ENCODE measurements around the gene TTC39B. TPM values are rescaled to one million over a fixed set of nuclear protein-coding genes. Genes with fewer than 3 reads are reported as not detected.
A peak's percentile ranks its signal among the peaks of the same experiment; 100 is the strongest.

TTC39B gene
- 10 to 100 TPM; 25.5 to 27.0 TPM for total RNA-seq

DNA sequence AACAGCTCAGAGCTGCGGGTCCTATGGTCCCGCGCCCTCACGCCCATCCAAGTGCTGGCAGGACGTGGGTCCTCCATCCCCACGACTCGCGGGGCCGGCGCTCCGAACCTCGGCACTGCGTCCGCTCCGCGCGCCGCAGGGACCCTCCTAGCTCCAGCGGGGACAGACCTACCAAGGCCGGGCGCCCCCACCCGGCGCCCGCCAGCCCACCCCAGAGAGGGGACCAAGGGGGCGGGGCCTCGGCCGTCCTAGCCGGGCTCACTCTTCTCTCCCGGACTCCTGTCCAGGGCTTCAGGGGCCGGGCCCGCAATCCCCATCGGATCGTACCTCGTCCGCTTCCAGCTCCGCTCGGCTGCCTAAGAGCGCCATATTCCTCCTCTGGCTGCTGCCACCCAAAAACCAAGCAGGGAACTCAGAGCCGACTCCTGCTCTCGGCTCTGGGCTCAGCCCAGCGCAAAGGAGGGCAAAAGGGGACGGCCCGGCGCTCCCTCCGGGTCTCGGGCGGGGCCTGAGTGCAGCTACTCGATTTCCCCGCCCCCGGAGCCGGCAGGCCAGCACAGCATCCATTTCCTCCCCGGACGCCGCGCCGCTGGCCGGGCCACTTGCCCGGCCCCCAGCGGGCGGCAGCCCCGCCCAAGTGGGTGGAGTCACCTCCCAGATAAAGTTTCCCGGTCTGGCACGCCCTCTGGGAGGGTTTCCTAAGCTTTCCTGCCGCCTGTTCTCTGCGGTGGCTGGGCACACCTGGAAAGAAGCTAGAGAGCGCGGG lies at the start of gene TTC39B:
Gene TTC39B (minus strand): TSS at position 460 of the 766 bp plus-strand sequence. CDS start 91 bp downstream, at position 369.
- Mint-ChIP-seq H3K9me3 (peaks cover 2% of the 10 kb centered on the region), H3K4me3 (peak within 1 kb of the TSS; percentile 97), H3K4me1 (peaks cover 61% of the 10 kb centered on the region), H3K27ac (peak within 1 kb of the TSS; percentile 97), H3K27me3 (no peaks in the 10 kb centered on the region), H3K36me3 (ENCODE audit: low read depth) (peaks cover 20% of the 10 kb centered on the region)
- CTCF ChIA-PET = interaction anchor here (0.6 to 2.8 kb wide), 7 partner anchors 8 to 162 kb away, joined by 3 to 12 read pairs (median 4); no protein-coding TSS in a partner anchor
- POLR2A ChIA-PET = interaction anchor here (0.7 kb wide), 1 partner anchor 11 kb away, joined by 3 read pairs; no protein-coding TSS in a partner anchor
- DNase-seq = peak; percentile 80

- Mint-ChIP-seq H3K27me3 (no peaks in the 10 kb centered on the region), H3K9me3 (no peaks in the 10 kb centered on the region), H3K36me3 (ENCODE audit: low read depth) (no peaks in the 10 kb centered on the region)
These were observed 48.7 kb upstream of the TTC39B start for GRCh38 chr9:15355669-15356068.

GRCh38 chr9:15354713-15355112 lies 47.7 kb upstream of the TTC39B start:
- Mint-ChIP-seq H3K4me3 (no peak overlapping the region), H3K4me1 (peaks cover 34% of the 10 kb centered on the region), H3K36me3 (ENCODE audit: low read depth) (no peaks in the 10 kb centered on the region), H3K27ac (peak overlapping the region; percentile 68), H3K27me3 (no peaks in the 10 kb centered on the region), H3K9me3 (no peaks in the 10 kb centered on the region)
- POLR2A ChIA-PET = no interaction called here
- peak; percentile 21 for DNase-seq
- CTCF ChIA-PET = interaction anchor here (1.3 kb wide), 1 partner anchor 16 kb away, joined by 5 read pairs; no protein-coding TSS in a partner anchor

More at GRCh38 chr9:15355669-15356068, 48.7 kb upstream of the TTC39B start:
- H3K4me3 Mint-ChIP-seq = no peak overlapping the region
- no peak overlapping the region for H3K27ac Mint-ChIP-seq
- H3K4me1 Mint-ChIP-seq = peaks cover 30% of the 10 kb centered on the region
- ChIA-PET POLR2A (no interaction called here), CTCF (interaction anchor here (1.0 kb wide), 1 partner anchor 56 kb away, joined by 3 read pairs; no protein-coding TSS in a partner anchor)
- DNase-seq = no peak

DNA sequence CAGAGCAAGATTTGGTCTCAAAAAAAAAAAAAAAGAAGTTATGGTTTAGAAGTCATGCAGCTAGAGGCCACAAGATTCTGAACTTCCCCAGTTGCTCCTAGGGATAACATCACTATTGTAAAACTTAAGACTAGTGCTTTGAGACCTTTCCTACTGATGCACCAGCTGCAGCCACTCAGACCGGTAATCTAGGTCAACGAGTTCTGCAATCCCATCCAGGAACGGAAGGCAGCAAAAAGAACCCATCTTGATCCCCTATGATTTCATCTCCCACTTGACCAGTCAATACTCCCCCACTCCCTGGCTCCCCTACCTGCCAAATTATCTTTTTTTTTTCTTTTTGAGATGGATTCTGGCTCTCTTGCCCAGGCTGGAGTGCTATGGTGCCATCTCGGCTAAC lies 46.9 kb upstream of the TTC39B start:
- POLR2A ChIA-PET = no interaction called here
- peaks cover 34% of the 10 kb centered on the region for H3K4me1 Mint-ChIP-seq
- H3K27ac Mint-ChIP-seq = no peak overlapping the region
- no peak for DNase-seq
- no peak overlapping the region for H3K4me3 Mint-ChIP-seq
- CTCF ChIA-PET = no interaction called here
- no peaks in the 10 kb centered on the region for H3K9me3 Mint-ChIP-seq
- H3K36me3 Mint-ChIP-seq (ENCODE audit: low read depth) = no peaks in the 10 kb centered on the region
- no peaks in the 10 kb centered on the region for H3K27me3 Mint-ChIP-seq

- no peak for DNase-seq
- H3K9me3 Mint-ChIP-seq = no peaks in the 10 kb centered on the region
- no peak overlapping the region for H3K27ac Mint-ChIP-seq
- no peaks in the 10 kb centered on the region for H3K36me3 Mint-ChIP-seq (ENCODE audit: low read depth)
- POLR2A ChIA-PET = no interaction called here
- CTCF ChIA-PET = no interaction called here
- peaks cover 34% of the 10 kb centered on the region for H3K4me1 Mint-ChIP-seq
- H3K27me3 Mint-ChIP-seq = no peaks in the 10 kb centered on the region
- H3K4me3 Mint-ChIP-seq = no peak overlapping the region
These were observed 45.3 kb upstream of the TTC39B start for GRCh38 chr9:15352306-15352705.

DNA sequence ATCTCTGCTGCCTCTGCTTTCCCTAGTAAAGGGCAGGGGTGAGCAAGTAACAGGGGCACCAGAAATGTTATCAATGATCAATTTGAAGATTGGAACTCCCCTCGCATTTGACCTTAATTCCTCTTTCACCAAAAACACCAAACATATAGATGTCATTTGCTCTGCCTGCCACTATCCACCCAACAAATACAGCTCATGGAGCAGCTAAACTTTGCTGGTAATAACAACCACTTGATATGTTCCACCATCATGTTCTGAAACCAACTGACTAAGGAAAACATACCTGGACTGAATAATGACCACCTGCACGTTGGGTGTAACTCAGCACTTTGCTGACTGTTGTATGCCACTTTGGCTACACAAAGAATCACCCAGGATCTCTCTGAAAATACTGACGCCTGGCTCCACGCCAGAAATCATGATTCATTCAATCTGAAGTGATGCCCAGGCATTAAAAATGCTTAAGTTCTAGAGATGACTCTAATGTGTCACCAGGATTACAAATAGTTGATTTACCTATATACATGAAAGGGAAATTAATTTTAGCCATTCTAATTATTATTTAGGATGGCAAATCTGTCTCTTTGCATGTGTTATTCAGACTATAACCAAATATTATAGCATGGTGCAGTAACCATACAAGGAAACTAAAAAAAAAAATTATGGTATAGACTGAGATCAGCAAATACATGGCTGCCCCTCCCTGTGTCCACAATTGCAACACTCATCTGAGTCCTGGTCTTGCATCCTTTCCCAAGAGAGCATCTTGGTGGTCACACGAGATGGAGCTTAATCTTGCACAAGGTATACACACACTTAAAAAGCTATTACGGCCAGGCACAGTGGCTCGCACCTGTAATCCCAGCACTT lies 43.1 kb upstream of the TTC39B start:
- ChIA-PET POLR2A (no interaction called here), CTCF (interaction anchor here (0.5 to 1.2 kb wide), 3 partner anchors 17 to 89 kb away, joined by 3 to 4 read pairs (median 3); no protein-coding TSS in a partner anchor)
- DNase-seq = no peak
- Mint-ChIP-seq H3K27me3 (no peaks in the 10 kb centered on the region), H3K9me3 (no peaks in the 10 kb centered on the region), H3K4me3 (no peak overlapping the region), H3K36me3 (ENCODE audit: low read depth) (no peaks in the 10 kb centered on the region), H3K27ac (no peak overlapping the region), H3K4me1 (peaks cover 21% of the 10 kb centered on the region)

- no peaks in the 10 kb centered on the region for H3K27me3 Mint-ChIP-seq
- H3K4me1 Mint-ChIP-seq = peaks cover 10% of the 10 kb centered on the region
- no peak for DNase-seq
- H3K4me3 Mint-ChIP-seq = no peak overlapping the region
- no peaks in the 10 kb centered on the region for H3K36me3 Mint-ChIP-seq (ENCODE audit: low read depth)
- H3K27ac Mint-ChIP-seq = no peak overlapping the region
- CTCF ChIA-PET = interaction anchor here (1.2 kb wide), 1 partner anchor 23 kb away, joined by 3 read pairs; no protein-coding TSS in a partner anchor
- H3K9me3 Mint-ChIP-seq = peaks cover 4% of the 10 kb centered on the region
- POLR2A ChIA-PET = no interaction called here
These were observed 39.8 kb upstream of the TTC39B start for GRCh38 chr9:15346837-15347236.

DNA sequence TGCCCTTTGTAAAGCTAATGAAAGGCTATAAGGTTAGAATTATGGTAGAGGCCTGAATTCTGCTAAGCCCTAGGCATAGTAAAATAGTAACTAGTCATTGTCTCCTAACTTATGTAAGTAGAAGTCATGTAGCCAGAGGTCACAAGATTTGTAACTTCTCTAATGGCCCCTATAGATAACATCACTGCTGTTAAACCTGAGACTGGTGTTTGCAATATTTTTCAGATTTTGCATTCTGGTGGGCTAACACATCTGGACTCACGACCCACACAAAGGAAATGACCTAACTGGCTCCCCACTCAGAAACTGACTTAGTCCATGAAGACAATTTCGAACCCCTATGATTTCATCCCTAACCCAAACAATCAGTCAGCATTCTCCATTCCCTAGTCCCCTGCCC lies 37.2 kb upstream of the TTC39B start:
- Mint-ChIP-seq H3K36me3 (ENCODE audit: low read depth) (no peaks in the 10 kb centered on the region), H3K27ac (no peak overlapping the region), H3K27me3 (peaks cover 2% of the 10 kb centered on the region), H3K4me3 (no peak overlapping the region), H3K4me1 (no peaks in the 10 kb centered on the region), H3K9me3 (peaks cover 6% of the 10 kb centered on the region)
- POLR2A ChIA-PET = interaction anchor here (0.7 kb wide), 1 partner anchor 194 kb away, joined by 3 read pairs; no protein-coding TSS in a partner anchor
- CTCF ChIA-PET = no interaction called here
- no peak for DNase-seq

GRCh38 chr9:15333376-15333881 lies 26.4 kb upstream of the TTC39B start:
- POLR2A ChIA-PET = no interaction called here
- no peak overlapping the region for H3K4me3 Mint-ChIP-seq
- H3K36me3 Mint-ChIP-seq (ENCODE audit: low read depth) = no peaks in the 10 kb centered on the region

DNA sequence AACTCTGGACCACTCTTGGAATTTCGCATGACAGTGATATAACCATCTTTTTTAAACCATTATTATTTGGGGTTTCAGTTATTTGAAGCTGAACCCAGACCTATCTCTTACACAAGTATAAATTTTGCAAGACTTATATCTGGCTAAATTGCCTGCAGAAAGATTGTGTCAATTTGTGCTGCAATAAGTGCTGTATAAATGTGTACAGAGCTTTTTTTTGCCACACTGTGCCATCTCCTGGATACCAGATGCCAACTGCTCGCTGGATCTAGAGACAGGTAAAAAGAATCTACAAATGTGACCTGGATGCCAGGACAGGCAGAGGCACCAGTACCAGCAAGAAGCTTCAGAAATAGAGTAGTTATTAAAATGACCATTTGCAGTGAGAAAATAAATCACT lies 25.9 kb upstream of the TTC39B start:
- no peak overlapping the region for H3K4me3 Mint-ChIP-seq
- H3K36me3 Mint-ChIP-seq (ENCODE audit: low read depth) = no peaks in the 10 kb centered on the region
- H3K27me3 Mint-ChIP-seq = peaks cover 8% of the 10 kb centered on the region
- ChIA-PET CTCF (interaction anchor here (0.6 to 0.7 kb wide), 2 partner anchors 18 to 91 kb away, joined by 3 to 4 read pairs; no protein-coding TSS in a partner anchor), POLR2A (no interaction called here)
- no peak for DNase-seq
- no peaks in the 10 kb centered on the region for H3K9me3 Mint-ChIP-seq
- no peak overlapping the region for H3K27ac Mint-ChIP-seq
- no peaks in the 10 kb centered on the region for H3K4me1 Mint-ChIP-seq

More at GRCh38 chr9:15333376-15333881, 26.4 kb upstream of the TTC39B start:
- Mint-ChIP-seq H3K9me3 (no peaks in the 10 kb centered on the region), H3K27ac (no peak overlapping the region), H3K4me1 (no peaks in the 10 kb centered on the region), H3K27me3 (peaks cover 8% of the 10 kb centered on the region)
- DNase-seq = no peak
- CTCF ChIA-PET = interaction anchor here (0.6 to 0.7 kb wide), 2 partner anchors 17 to 90 kb away, joined by 3 to 4 read pairs; no protein-coding TSS in a partner anchor

- ChIA-PET POLR2A (interaction anchor here (0.6 kb wide), 1 partner anchor 10 kb away, joined by 4 read pairs; no protein-coding TSS in a partner anchor), CTCF (no interaction called here)
- H3K27ac Mint-ChIP-seq = no peak overlapping the region
- DNase-seq = no peak
- no peak overlapping the region for H3K4me3 Mint-ChIP-seq
- peaks cover 5% of the 10 kb centered on the region for H3K9me3 Mint-ChIP-seq
- H3K27me3 Mint-ChIP-seq = peaks cover 8% of the 10 kb centered on the region
- H3K4me1 Mint-ChIP-seq = no peaks in the 10 kb centered on the region
- H3K36me3 Mint-ChIP-seq (ENCODE audit: low read depth) = no peaks in the 10 kb centered on the region
These were observed 22.6 kb upstream of the TTC39B start for GRCh38 chr9:15329539-15330109.

DNA sequence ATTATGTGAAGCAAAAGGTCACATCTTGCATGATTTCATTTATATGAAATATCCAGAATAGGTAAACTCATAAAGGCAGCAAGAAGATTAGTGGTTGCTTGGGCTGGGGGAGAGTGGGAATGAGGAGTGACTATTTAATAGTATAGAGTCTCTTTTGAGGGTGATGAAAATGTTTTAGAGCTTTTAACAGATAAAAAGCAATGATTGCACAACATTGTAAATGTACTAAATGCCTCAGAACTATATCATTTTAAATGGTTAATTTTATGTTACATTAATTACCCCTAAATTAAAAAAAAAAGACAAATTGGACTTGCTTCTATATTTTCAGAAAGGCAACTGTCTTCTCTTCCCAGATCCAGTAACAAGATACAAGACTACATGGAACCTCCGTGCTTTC lies 21.9 kb upstream of the TTC39B start:
- H3K9me3 Mint-ChIP-seq = peaks cover 11% of the 10 kb centered on the region
- H3K4me1 Mint-ChIP-seq = no peaks in the 10 kb centered on the region
- ChIA-PET POLR2A (no interaction called here), CTCF (no interaction called here)
- DNase-seq = no peak
- H3K27me3 Mint-ChIP-seq = peaks cover 8% of the 10 kb centered on the region
- H3K36me3 Mint-ChIP-seq (ENCODE audit: low read depth) = no peaks in the 10 kb centered on the region
- no peak overlapping the region for H3K27ac Mint-ChIP-seq
- no peak overlapping the region for H3K4me3 Mint-ChIP-seq
